Parathyroid adenoma (tissue), 2 donors: Measurements from ENCODE around the gene PRLH.
"Not testable (repeated sequence)": the region's sequence is repeated elsewhere in the genome, so short reads cannot be mapped to it uniquely, and the experiment has no call there.

Source experiments
- H2AFZ ChIP-seq: fragments of 300-600 bp; sonication (generic); one replicate; pipeline ENCODE4 v1.7.0; 2017; ENCODE audit warnings: antibody characterized with exemption, mild to moderate bottlenecking
- H3K27ac ChIP-seq: fragments of 300-600 bp; sonication (generic); one replicate; pipeline ENCODE4 v1.7.0; 2017
- H3K27me3 ChIP-seq: fragments of 300-600 bp; sonication (generic); one replicate; pipeline ENCODE4 v1.7.0; 2017; ENCODE audit warnings: low read length; ENCODE audit not compliant: control insufficient read depth, insufficient read depth
- H3K36me3 ChIP-seq: fragments of 300-600 bp; sonication (generic); one replicate; pipeline ENCODE4 v1.7.0; 2017; ENCODE audit warnings: low read length; ENCODE audit not compliant: control insufficient read depth, insufficient read depth
- H3K4me1 ChIP-seq: fragments of 300-600 bp; sonication (generic); one replicate; pipeline ENCODE4 v1.7.0; 2017; ENCODE audit warnings: control low read depth
- H3K4me2 ChIP-seq: fragments of 300-600 bp; sonication (generic); one replicate; pipeline ENCODE4 v1.7.0; 2017; ENCODE audit warnings: low read length
- H3K4me3 ChIP-seq: fragments of 300-600 bp; sonication (generic); one replicate; pipeline ENCODE4 v1.7.0; 2017; ENCODE audit warnings: low read depth, low read length
- H3K79me2 ChIP-seq: fragments of 300-600 bp; sonication (generic); one replicate; pipeline ENCODE4 v1.7.0; 2017; ENCODE audit warnings: control low read depth
- H3K9ac ChIP-seq: fragments of 300-600 bp; sonication (generic); one replicate; pipeline ENCODE4 v1.7.0; 2017; ENCODE audit warnings: mild to moderate bottlenecking
- H3K9me3 ChIP-seq: fragments of 300-600 bp; sonication (generic); one replicate; pipeline ENCODE4 v1.7.0; 2017; ENCODE audit warnings: low read length; ENCODE audit not compliant: control insufficient read depth
- TF ChIP-seq, protein P1 (sequence below): fragments of 300-600 bp; sonication (generic); IDR thresholded peaks from one replicate; pipeline ENCODE4 v1.7.0; 2017; ENCODE audit warnings: antibody characterized with exemption, mild to moderate bottlenecking
- donor health status: primary hyperparathyroidism.

The PRLH gene

DNA sequence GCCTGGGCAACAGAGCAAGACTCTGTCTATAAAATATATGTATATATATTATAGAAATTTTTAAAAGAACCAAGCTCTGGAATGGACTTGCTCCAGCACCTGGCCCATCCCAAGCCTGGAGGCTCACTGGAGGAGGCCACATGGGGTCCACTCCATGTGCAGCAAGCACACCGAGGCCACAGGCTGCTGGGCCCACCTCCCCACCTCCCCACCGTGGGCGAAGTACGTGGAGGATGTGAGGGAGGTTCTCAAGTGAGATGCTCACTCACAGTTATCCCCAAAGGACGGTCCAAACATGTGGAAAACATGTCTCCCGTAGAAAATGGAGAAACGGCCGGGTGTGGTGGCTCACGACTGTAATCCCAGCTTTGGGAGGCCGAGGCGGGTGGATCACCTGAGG lies 38.0 kb downstream of the PRLH start:
- peaks cover 11% of the 10 kb centered on the region for H3K4me1 ChIP-seq
- no peak overlapping the region for H2AFZ ChIP-seq
- no peaks in the 10 kb centered on the region for H3K36me3 ChIP-seq
- TF ChIP-seq, protein P1, sequence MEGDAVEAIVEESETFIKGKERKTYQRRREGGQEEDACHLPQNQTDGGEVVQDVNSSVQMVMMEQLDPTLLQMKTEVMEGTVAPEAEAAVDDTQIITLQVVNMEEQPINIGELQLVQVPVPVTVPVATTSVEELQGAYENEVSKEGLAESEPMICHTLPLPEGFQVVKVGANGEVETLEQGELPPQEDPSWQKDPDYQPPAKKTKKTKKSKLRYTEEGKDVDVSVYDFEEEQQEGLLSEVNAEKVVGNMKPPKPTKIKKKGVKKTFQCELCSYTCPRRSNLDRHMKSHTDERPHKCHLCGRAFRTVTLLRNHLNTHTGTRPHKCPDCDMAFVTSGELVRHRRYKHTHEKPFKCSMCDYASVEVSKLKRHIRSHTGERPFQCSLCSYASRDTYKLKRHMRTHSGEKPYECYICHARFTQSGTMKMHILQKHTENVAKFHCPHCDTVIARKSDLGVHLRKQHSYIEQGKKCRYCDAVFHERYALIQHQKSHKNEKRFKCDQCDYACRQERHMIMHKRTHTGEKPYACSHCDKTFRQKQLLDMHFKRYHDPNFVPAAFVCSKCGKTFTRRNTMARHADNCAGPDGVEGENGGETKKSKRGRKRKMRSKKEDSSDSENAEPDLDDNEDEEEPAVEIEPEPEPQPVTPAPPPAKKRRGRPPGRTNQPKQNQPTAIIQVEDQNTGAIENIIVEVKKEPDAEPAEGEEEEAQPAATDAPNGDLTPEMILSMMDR = no peak
- no peaks in the 10 kb centered on the region for H3K79me2 ChIP-seq
- H3K27ac ChIP-seq = no peak overlapping the region
- H3K4me3 ChIP-seq = no peak overlapping the region
- no peak overlapping the region for H3K9ac ChIP-seq
- H3K9me3 ChIP-seq = no peaks in the 10 kb centered on the region
- H3K4me2 ChIP-seq = no peak overlapping the region
- H3K27me3 ChIP-seq = no peaks in the 10 kb centered on the region

DNA sequence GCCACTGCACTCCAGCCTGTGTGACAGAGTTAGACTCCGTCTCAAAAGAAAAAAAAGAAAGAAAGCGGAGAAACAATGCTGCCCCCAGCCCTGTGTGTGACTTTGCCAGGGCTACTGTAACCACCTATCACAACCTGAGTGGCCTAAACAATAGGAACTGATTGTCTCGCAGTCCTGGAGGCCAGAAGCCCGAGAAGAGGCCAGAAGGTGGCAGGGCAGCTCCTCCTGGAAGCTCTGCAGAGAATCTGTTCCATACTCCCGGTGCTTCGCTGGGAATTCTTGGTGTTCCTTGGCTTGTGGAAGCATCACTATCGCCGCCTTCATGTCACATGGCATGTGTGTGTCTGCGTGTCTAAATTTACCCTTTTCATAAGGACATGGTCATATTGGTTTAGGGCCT lies 38.6 kb downstream of the PRLH start:
- H3K9me3 ChIP-seq = no peaks in the 10 kb centered on the region
- H3K36me3 ChIP-seq = no peaks in the 10 kb centered on the region
- TF ChIP-seq, protein P1 = peak; percentile 31
- H3K4me2 ChIP-seq = no peak overlapping the region
- no peak overlapping the region for H3K27ac ChIP-seq
- H3K9ac ChIP-seq = no peak overlapping the region
- no peak overlapping the region for H2AFZ ChIP-seq
- H3K27me3 ChIP-seq = no peaks in the 10 kb centered on the region
- peaks cover 10% of the 10 kb centered on the region for H3K4me1 ChIP-seq
- H3K79me2 ChIP-seq = no peaks in the 10 kb centered on the region
- H3K4me3 ChIP-seq = no peak overlapping the region

DNA sequence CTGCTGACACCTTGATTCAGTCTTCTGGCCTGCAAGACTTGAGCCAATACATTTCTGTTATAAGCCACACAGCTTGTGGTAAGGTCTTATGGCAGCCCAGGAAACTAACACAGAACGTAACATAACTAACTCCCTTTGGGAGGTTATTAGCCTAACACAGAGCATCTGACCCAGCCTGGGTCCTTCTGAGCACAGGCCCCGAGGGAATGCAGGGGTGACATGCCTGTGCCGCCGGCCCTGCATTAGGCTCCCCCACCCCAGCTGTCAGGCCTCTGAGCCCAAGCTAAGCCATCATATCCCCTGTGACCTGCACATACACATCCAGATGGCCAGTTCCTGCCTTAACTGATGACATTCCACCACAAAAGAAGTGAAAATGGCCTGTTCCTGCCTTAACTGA lies 40.1 kb downstream of the PRLH start:
- H2AFZ ChIP-seq, H3K9me3 ChIP-seq, H3K9ac ChIP-seq, H3K36me3 ChIP-seq, H3K4me1 ChIP-seq, H3K79me2 ChIP-seq, H3K4me2 ChIP-seq, H3K27me3 ChIP-seq, H3K27ac ChIP-seq, H3K4me3 ChIP-seq: not testable (repeated sequence)

DNA sequence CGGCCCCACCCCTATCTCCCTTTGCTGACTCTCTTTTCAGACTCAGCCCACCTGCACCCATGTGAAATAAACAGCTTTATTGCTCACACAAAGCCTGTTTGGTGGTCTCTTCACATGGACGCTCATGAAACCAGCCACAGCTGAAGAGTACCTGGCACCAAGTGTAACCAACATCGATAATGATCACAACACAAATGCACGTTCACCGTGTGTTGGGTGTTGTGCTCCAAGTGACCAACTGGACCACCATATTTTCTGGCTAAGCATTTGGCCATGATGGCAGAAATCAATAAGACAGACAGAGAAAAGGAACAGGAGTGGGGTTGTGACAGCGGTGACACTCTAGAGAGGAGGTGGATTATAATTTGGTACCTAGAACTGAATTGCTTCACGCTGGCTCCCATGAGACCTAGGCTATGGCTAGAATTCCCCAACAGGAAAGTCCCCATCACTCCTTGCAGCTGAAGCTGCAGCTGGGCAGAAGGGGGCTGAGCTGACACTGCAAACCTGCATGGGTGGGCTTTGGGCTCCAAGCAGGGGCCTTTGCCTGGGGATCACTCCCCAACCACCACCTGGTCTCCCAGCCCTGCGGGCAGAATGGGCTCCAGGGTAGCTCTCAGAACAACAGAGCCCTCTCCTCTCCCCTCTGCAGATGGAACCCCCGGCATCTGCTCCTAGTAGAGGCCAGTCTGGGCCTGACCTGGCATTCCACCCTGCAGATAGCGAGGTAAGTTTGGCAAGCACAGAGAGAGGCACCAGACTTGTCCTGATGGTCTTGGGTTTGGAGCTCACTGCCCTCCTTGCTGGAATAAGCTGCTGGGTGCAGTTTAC lies 46.4 kb downstream of the PRLH start:
- Histone ChIP-seq H3K9me3 (no peaks in the 10 kb centered on the region), H3K4me2 (no peak overlapping the region), H3K4me1 (peaks cover 8% of the 10 kb centered on the region), H3K36me3 (no peaks in the 10 kb centered on the region), H3K27me3 (no peaks in the 10 kb centered on the region), H3K27ac (no peak overlapping the region), H3K4me3 (no peak overlapping the region), H2AFZ (no peak overlapping the region), H3K9ac (no peak overlapping the region), H3K79me2 (no peaks in the 10 kb centered on the region)
- TF ChIP-seq, protein P1 = no peak

DNA sequence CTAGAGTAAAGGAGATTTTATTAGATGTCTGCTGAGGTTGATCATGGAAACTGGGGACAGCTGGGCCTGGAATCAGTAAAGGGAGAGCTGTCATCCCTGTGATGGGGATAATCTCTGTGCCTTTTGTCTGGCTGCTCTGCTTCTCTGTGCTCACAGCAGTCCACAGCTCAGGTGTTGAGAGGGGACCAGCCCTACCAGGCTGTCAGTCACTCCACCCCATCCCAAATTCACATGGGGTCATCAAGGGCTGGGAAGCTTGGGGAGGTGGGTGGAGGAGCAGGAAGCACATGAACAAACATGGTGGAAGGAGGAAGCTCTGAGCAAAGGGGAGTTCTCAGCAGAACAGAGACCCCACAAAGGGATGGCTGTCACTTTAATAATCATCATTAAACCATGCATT lies 47.3 kb downstream of the PRLH start:
- peak overlapping the region; percentile 43 for H2AFZ ChIP-seq
- H3K9me3 ChIP-seq = no peaks in the 10 kb centered on the region
- no peak overlapping the region for H3K4me2 ChIP-seq
- no peak overlapping the region for H3K9ac ChIP-seq
- H3K27me3 ChIP-seq = no peaks in the 10 kb centered on the region
- no peak overlapping the region for H3K4me3 ChIP-seq
- H3K27ac ChIP-seq = no peak overlapping the region
- no peaks in the 10 kb centered on the region for H3K36me3 ChIP-seq
- no peaks in the 10 kb centered on the region for H3K79me2 ChIP-seq
- H3K4me1 ChIP-seq = peaks cover 8% of the 10 kb centered on the region
- TF ChIP-seq, protein P1 = no peak
